ENCODE measurements around the gene TNP1.

GRCh38 chr2:216862628-216863398 is 2.9 kb upstream of the TNP1 start:
- TF ChIP-seq POLR2A (IDR thresholded peaks at IDR 0.05) (no peak), POLR2AphosphoS5 (IDR thresholded peaks at IDR 0.05) (no peak), CTCF (IDR thresholded peaks at IDR 0.05) (no peak), EP300 (IDR thresholded peaks at IDR 0.05; ENCODE audit: low read depth) (no peak)
